ENCODE data around the gene PRSS2. TPM values are rescaled to one million over a fixed set of nuclear protein-coding genes. Genes with fewer than 3 reads are reported as not detected.
"Not testable (repeated sequence)": the region's sequence is repeated elsewhere in the genome, so short reads cannot be mapped to it uniquely, and the experiment has no call there.

The PRSS2 gene
- polyA plus RNA-seq (ENCODE audit: insufficient read length in 3 of 3): not detected

- DNase-seq (ENCODE audit: low read depth in 3 of 3, low spot score in 2 of 3): no peak
Measured at GRCh38 chr7:142770661-142771352, at the start of gene PRSS2. Gene PRSS2 (plus strand): TSS chr7:142770970. CDS start chr7:142770983, 13 bp downstream.

DNA sequence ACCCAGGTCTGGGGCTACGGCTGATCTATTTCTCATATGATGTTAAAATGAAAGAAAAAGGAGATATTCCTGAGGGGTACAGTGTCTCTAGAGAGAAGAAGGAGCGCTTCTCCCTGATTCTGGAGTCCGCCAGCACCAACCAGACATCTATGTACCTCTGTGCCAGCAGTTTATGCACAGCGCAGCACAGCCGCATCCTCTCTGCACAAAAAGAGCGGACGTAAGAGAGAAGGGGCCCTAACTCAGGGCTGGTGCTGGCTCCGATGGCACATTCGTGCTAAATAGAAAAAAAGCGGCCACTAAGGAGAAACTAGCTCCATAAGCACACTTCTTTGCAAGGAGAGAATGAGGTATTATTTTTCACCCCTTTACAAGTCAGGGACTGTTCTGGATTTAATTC, 49.8 kb upstream of the PRSS2 start:
- DNase-seq (ENCODE audit: low read depth in 3 of 3, low spot score in 2 of 3): no peak

- DNase-seq (ENCODE audit: low read depth in 3 of 3, low spot score in 2 of 3): no peak
Measured at GRCh38 chr7:142722248-142722794, 48.4 kb upstream of the PRSS2 start.

DNA sequence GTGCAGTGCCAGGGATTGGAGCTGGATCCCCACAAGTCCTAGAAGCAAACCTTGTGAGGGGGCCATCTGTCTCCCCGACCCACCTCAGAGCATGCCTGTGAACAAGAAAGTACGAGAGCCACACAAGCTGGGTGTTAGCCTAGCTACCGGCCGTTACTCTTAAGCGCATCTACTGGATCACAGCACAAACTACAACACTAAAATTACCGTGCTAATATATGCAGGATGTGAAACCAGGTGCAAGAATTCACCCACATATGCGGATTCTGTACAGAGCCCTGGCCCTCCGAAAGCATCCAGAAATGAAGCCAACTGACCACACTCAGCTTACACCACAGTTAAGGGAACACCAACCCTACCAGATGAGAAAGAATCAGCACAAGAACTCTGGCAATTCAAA, 37.5 kb upstream of the PRSS2 start:
- no peak for DNase-seq (ENCODE audit: low read depth in 3 of 3, low spot score in 2 of 3)

DNA sequence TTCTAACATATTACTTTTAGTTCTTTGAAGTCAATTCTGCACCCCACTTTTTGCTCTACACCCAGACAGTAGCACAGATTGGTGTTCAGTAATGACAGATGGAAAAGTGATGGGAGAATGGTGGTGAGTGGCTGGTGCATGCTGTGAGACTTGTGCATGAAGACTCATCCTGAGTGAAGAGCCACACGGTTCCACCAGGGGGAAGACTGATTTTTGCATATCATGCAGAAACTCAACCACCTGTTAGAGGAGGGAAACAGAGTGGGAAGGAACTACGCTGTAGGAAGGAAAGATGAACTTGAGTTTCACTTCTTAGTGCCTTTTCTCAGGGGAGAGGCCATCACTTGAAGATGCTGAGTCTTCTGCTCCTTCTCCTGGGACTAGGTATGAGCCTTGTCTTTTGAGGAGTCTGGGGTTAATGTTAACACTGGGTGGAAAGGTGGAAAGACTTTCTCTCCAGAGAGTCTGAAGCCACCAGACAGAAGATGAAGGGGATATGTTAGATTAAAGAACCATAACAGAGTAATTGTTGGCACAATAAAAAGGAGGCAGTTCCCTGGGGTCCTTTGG, 30.8 kb upstream of the PRSS2 start:
- no peak for DNase-seq (ENCODE audit: low read depth in 3 of 3, low spot score in 2 of 3)

GRCh38 chr7:142740786-142741185, 30.0 kb upstream of the PRSS2 start:
- DNase-seq (ENCODE audit: low read depth in 3 of 3, low spot score in 2 of 3): no peak

GRCh38 chr7:142741932-142742331, 28.8 kb upstream of the PRSS2 start:
- DNase-seq (ENCODE audit: low read depth in 3 of 3, low spot score in 2 of 3): not testable (repeated sequence)

GRCh38 chr7:142745091-142745635, 25.6 kb upstream of the PRSS2 start:
- DNase-seq (ENCODE audit: low read depth in 3 of 3, low spot score in 2 of 3): no peak

DNA sequence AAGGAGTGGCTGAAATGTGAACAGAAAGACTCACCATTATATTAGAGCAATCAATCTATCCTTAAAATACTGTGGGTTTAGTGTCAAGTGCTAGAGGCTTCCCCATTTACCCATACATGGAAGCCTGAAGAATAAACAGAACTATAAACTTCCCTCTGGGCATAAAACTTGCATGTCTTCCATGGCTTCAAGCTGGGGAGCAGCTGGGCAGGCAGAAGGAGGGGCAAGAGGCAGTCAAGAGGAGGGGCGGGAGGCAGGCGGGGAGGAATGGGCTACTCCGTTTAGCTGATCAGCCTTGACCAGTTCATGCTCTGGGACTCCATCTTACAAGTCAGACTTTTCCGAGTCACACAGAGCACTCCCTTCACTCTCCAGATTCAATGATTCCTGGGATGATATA, 25.0 kb upstream of the PRSS2 start:
- DNase-seq (ENCODE audit: low read depth in 3 of 3, low spot score in 2 of 3): no peak

DNA sequence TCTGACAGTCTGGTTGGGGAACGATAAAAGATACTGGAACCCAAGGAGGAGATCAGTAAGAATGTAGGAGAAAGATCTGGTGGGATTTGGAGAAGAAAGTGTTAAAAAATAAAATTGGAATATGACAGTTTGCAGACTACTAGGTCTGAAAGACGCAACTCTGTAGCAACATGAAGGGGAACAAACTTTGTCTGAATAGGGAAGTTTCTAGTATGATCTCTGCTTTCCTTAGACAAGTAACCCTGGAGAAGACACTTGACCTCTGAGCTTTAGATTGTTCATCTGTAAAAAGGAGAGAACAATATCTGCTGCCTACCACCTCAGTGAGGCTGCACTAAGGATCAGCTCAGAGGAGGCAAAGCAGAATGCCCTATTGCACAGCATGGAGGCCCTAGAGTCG, 24.5 kb upstream of the PRSS2 start:
- no peak for DNase-seq (ENCODE audit: low read depth in 3 of 3, low spot score in 2 of 3)

GRCh38 chr7:142748410-142748809, 22.4 kb upstream of the PRSS2 start:
- not testable (repeated sequence) for DNase-seq (ENCODE audit: low read depth in 3 of 3, low spot score in 2 of 3)

GRCh38 chr7:142749218-142749993, 21.4 kb upstream of the PRSS2 start, which contains the start of gene PRSS1:
Gene PRSS1 (plus strand): TSS chr7:142749472. CDS start chr7:142749485, 13 bp downstream.
- no peak for DNase-seq (ENCODE audit: low read depth in 3 of 3, low spot score in 2 of 3)

GRCh38 chr7:142750321-142750938, 20.3 kb upstream of the PRSS2 start:
- DNase-seq (ENCODE audit: low read depth in 3 of 3, low spot score in 2 of 3): no peak

DNA sequence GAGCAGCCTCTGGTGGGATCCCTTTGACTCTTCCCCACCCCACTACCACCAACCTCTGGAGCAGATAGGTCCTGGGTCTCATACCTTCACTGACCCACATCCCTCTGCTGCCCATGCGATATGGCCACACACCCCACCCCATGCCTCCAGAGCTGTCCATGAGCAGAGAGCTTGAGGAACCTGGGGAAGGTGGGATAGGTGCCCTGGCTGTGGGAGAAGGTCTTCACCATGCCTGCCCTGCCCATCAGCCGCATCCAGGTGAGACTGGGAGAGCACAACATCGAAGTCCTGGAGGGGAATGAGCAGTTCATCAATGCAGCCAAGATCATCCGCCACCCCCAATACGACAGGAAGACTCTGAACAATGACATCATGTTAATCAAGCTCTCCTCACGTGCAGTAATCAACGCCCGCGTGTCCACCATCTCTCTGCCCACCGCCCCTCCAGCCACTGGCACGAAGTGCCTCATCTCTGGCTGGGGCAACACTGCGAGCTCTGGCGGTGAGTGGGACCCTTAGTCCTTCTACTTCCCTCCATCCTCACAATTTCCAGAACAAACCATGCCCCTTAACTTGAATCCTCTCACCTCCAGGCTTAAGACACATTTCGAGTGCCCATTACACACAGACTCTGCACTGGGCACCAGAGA, 19.1 kb upstream of the PRSS2 start:
- not testable (repeated sequence) for DNase-seq (ENCODE audit: low read depth in 3 of 3, low spot score in 2 of 3)

DNA sequence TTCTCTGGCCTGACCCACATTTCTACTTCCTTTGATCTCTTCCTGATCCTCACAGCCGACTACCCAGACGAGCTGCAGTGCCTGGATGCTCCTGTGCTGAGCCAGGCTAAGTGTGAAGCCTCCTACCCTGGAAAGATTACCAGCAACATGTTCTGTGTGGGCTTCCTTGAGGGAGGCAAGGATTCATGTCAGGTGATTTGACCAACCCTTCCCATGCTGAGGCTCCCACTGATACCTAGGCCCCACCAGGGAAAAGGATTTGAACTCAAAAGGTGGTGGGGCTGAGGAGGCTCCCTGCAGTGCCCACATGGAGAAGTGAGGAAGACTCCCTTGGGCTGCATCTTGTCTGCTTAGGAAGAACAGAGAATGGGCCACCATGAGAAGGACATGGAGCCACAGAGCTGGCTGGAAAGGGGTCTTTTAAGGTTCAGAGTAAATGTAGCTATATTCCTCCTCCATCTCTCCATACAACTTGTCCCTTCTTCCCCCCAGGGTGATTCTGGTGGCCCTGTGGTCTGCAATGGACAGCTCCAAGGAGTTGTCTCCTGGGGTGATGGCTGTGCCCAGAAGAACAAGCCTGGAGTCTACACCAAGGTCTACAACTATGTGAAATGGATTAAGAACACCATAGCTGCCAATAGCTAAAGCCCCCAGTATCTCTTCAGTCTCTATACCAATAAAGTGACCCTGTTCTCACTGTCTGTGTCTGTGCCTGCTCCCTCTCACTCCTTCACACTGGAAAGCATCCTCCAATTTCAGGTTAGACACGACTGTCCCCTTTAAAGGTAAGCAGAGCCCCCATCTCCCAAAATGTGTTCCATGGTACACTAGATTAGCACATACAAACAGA, 18.2 kb upstream of the PRSS2 start:
- DNase-seq (ENCODE audit: low read depth in 3 of 3, low spot score in 2 of 3): no peak

DNA sequence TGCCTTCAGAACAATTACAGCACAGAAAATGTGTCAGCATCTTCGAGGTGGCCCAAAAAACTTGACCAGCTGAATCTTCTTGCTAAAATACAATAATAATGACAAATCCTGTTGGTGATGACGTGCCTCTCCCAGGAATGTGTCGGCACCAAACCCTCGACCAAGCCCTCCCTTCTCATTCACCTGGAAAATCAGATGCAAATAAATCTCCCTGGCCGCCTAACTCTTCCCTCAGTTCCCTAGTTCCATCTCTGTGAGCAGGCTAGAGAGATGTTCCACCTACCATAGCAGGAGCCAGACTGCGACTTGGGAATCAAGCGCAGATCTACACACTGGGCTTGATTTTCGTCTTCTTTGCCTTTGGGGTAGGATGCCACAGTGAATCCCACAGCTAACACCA, 17.4 kb upstream of the PRSS2 start:
- no peak for DNase-seq (ENCODE audit: low read depth in 3 of 3, low spot score in 2 of 3)

- not testable (repeated sequence) for DNase-seq (ENCODE audit: low read depth in 3 of 3, low spot score in 2 of 3)
Measured at GRCh38 chr7:142753925-142754491, 16.8 kb upstream of the PRSS2 start.

DNA sequence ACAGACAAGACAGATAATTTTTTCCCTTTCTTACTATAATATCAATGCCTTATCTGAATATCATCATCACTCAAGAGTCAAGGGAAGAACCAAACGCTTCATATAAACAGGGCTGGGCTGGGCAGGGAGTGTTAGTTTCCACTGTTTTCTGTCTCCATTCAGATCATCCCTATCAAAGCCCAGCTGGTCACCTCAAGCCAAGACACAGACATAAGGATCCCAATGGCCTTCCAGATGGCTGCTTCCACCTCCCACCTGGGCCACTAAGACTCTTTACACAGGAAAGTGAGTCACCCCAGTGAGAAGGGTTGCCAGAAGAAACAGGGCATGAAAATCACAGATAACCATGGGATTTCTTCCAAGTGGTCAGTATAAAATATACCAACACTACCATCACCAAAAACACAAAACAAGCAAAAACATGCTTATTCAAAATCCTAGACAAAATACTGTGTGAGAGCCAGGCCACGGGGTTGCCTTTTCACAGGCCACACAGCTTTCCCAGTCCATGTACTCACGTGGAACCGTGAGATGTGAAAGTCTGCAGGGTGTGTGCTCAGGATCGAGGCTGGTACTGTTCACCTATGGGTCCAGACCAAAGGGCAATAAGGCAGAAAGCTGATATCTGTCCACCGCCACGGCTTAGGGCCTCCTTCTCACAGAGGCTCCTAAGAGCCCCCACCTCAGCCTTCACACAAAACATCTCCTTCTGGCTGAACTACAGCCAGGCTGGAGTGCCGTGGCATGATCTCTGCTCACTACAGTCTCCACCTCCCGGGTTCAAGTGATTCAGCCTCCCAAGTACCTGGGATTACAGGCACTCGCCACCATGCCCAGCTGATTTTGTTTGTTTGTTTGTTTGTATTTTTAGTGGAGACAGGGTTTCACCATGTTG, 15.8 kb upstream of the PRSS2 start:
- no peak for DNase-seq (ENCODE audit: low read depth in 3 of 3, low spot score in 2 of 3)
